D721Med (cell line): ENCODE data around the gene CTCFL.

Experiments
- DNase-seq: peaks from one replicate; pipeline ENCODE4 v3.0.0; 2011; ENCODE audit warnings: low spot score; ENCODE audit not compliant: insufficient read length
- FAIRE-seq: peaks from 2 replicates; lab custom pipeline; 2011; peaks lifted over from hg19 to GRCh38; lab: Jason Lieb, UNC
- TF ChIP-seq, protein P1 (sequence below): IDR thresholded peaks from 2 replicates; pipeline ENCODE4 v1.5.1; 2012; ENCODE audit warnings: mild to moderate bottlenecking, control low read depth; ENCODE audit not compliant: insufficient read depth; ENCODE audit errors: missing control alignments

The CTCFL gene

DNA sequence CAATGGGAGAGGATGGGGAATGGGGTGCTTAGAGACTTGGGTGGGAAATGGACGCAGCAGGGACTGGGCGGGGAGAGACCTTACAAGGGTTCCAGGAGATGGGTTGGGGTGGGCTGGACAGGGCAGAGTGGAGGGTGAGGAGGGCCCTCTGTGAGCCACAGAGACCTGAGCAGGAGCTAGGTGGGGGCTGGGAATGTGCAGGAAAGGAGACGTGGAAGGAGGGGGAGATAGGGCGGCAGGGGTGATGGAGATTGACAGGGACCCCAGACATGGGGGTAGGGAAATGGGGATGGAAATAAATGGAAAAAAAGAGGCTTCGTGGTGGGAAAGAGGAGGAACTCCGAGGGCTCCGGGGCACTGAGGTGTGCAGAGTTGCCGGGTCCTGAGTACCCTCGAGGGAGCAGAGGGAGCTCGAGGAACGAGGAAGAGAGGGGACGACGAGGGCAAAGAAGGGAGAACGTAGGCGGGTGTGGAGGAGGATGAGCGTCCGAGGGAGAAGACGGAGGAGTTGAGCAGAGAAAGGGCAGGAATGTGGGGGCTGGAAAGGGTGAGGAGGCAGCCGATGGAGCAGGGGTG is 2.0 kb upstream of the CTCFL start:
- no peak for DNase-seq
- TF ChIP-seq, protein P1, sequence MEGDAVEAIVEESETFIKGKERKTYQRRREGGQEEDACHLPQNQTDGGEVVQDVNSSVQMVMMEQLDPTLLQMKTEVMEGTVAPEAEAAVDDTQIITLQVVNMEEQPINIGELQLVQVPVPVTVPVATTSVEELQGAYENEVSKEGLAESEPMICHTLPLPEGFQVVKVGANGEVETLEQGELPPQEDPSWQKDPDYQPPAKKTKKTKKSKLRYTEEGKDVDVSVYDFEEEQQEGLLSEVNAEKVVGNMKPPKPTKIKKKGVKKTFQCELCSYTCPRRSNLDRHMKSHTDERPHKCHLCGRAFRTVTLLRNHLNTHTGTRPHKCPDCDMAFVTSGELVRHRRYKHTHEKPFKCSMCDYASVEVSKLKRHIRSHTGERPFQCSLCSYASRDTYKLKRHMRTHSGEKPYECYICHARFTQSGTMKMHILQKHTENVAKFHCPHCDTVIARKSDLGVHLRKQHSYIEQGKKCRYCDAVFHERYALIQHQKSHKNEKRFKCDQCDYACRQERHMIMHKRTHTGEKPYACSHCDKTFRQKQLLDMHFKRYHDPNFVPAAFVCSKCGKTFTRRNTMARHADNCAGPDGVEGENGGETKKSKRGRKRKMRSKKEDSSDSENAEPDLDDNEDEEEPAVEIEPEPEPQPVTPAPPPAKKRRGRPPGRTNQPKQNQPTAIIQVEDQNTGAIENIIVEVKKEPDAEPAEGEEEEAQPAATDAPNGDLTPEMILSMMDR = no peak
- no peak for FAIRE-seq

DNA sequence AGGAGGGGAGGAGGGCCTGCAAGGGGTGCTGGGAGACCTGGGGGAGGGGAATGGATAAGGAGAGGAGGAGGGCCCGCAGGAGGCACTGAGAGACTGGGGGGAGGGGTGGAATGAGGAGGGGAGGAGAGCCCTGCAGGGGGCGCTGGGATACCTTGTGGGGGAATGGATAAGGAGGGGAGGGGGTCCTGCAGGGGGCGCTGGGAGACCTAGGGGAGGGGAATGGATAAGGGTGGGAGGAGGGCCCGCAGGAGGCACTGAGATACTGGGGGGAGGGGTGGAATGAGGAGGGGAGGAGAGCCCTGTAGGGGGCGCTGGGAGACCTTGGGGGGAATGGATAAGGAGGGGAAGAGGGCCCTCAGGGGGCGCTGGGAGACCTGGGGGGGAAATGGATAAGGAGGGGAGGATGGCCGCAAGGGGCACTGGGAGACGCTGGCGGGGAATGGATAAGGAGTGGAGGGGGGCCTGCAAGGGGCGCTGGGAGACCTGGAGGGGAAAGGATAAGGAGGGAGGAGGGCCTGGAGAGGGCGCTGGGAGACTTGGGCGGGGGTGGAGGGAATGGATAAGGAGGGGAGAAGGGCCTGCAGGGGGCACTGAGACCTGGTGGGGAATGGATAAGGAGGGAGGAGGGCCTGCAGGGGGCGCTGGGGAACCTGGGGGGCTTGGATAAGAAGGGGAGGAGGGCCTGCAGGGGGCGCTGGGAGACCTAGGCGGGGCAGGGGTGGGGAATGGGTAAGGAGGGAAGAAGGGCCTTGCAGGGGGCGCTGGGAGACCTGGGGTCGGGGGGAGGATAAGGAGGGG is 1.3 kb upstream of the CTCFL start:
- TF ChIP-seq, protein P1 = peak; percentile 22
- DNase-seq (no peak), FAIRE-seq (no peak)

DNA sequence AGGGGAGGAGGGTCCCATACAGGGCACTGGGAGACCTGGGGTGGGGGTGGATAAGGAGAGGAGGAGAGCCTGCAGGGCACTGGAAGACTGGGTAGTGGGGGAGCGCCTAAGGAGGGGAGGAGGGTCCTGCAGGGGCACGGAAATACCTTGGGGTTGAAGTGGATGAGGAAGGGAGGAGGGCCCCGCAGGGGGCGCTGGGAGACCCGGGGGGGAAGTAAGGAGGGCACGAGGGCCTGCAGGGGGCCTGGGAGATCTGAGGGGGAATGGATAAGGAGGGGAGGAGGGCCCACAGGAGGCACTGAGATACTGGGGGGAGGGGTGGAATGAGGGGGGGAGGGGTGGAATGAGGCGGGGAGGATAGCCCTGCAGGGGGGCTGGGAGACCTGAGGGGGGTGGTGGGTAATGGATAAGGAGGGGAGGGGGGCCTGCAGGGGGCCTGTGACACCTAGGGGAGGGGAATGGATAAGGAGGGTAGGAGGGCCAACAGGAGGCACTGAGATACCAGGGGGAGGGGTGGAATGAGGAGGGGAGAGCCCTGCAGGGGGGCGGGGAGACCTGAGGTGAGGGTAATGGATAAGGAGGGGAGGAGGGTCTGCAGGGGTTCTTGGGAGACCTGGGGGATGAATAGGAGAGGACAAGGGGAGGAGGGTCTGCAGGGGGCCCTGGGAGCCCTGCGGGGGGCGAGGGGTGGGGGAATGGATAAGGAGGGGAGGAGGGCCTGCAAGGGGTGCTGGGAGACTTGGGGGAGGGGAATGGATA is 567 bp upstream of the CTCFL start:
- FAIRE-seq (no peak), DNase-seq (no peak)
- TF ChIP-seq, protein P1 = no peak

DNA sequence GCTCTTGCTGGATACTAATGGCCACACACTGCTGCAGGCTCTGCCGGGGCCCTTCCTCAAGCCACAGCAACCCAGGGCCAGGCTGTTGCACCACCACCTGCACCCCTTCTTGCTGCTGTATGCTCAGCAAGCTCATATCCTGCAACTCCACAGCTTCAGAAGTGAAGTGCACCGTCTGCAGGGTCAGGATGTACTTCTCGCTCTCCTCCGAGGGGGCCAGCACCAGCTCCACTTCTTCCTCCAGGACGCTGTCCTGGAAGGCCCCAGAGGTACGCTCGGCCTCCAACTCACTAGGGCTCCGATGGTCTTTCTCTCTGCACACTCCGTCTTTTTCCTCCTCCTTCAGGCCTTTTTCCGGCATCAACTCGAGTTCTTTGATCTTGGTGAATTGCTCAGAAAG is 1.2 kb downstream of the CTCFL start:
- TF ChIP-seq, protein P1 = no peak
- FAIRE-seq = no peak
- DNase-seq = no peak

DNA sequence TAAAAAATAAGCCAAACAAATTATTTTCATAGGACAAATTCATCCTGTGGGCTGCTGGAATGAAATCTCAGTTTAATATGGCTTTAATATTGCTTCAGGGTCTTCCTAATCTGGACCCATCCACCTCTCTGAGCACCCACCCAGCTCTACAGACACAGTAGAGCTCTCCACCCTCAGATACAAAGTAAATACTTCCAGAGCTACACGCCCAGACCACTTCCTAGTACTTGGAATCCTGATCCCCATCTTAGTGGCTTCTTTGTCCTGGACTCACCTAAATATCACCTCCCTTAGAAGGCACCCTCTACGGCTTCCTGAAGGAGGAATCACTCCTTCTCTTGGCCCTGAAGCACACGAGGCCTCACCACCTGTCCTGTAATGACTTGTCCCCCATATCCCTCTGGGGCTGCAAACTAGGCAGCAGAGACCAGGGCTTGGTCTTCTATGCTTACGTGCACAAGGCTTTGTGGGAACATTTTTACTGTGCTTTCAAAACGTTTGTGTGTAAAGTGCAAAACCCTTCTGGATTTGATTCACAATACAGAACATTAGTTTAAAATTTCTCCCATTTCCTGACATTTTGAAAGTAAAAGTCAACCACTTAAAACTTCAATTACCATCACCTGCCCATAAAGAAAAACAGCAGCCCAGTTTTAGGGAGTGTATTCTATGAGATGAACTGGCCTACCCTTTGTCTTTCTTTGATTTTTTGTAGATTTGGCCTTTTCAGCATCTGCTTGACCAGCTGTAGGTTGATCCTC is 2.4 kb downstream of the CTCFL start:
- TF ChIP-seq, protein P1 = no peak
- DNase-seq (no peak), FAIRE-seq (no peak)

DNA sequence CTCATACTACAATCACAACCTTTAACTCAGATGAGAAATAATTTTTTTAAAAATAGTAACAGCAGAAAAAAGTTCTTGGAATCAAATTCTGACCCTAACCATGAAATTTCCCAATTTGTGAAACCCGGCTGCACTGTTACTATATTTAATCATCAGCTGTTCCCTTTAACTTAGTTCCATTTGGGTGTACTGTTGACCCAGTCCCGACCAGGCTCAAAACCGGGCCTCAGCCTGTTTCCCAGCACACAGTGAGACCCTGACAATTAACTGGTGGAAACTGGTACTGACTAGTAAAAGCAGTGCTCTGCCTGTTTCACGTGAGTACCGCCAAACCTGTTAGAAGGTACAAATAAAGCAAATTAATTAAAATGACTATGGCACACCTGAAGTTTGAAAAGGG is 7.0 kb downstream of the CTCFL start:
- FAIRE-seq (no peak), DNase-seq (no peak)
- TF ChIP-seq, protein P1 = no peak
